DND-41 (cell line): ENCODE data around the gene PZP.

Experiments
- ATAC-seq: fragments of 200-7000 bp; cut with Tn5 transposase; 3 replicates; pipeline ENCODE4 v1.9.1; 2021; ENCODE audit warnings: low read depth; ENCODE audit not compliant: insufficient read depth
- DNase-seq: peaks from one replicate; pipeline ENCODE4 v3.0.0-alpha.2; 2020
- H2AFZ ChIP-seq: 2 replicates; pipeline ENCODE4 v1.6.0; 2012; ENCODE audit warnings: low read depth, low read length
- H3K27ac ChIP-seq: 2 replicates; pipeline ENCODE4 v1.5.1; 2012; ENCODE audit warnings: low read length, inconsistent platforms
- H3K27me3 ChIP-seq: fragments of 200-600 bp; sonication (generic); 2 replicates; pipeline ENCODE4 v1.6.0; 2012; ENCODE audit warnings: low read length, mild to moderate bottlenecking, inconsistent platforms; ENCODE audit not compliant: insufficient read depth, poor library complexity
- H3K36me3 ChIP-seq: 2 replicates; pipeline ENCODE4 v1.5.1; 2012; ENCODE audit warnings: low read length, inconsistent platforms; ENCODE audit not compliant: insufficient read depth
- H3K4me1 ChIP-seq: 2 replicates; pipeline ENCODE4 v1.5.1; 2012; ENCODE audit warnings: mild to moderate bottlenecking, low read length; ENCODE audit not compliant: insufficient read depth
- H3K4me2 ChIP-seq: 2 replicates; pipeline ENCODE4 v1.6.0; 2012; ENCODE audit warnings: mild to moderate bottlenecking, moderate library complexity, low read length, inconsistent platforms; ENCODE audit not compliant: insufficient read depth
- H3K4me3 ChIP-seq, 2 experiments: fragments of 200-600 bp in 1 of 2; shearing (Covaris generic) in 1 of 2; 2 replicates each; pipeline ENCODE4 v1.5.1; 2012 to 2016; ENCODE audit warnings: inconsistent platforms in 2 of 2, low read length in 2 of 2, mild to moderate bottlenecking in 2 of 2, low read depth in 1 of 2, moderate library complexity in 1 of 2
- H3K79me2 ChIP-seq: 2 replicates; pipeline ENCODE4 v1.6.0; 2012; ENCODE audit warnings: low read length, inconsistent platforms; ENCODE audit not compliant: insufficient read depth
- H3K9ac ChIP-seq: 2 replicates; pipeline ENCODE4 v1.6.0; 2012; ENCODE audit warnings: low read depth, mild to moderate bottlenecking, inconsistent platforms, low read length, moderate library complexity
- H3K9me3 ChIP-seq: 2 replicates; pipeline ENCODE4 v1.5.1; 2012; ENCODE audit warnings: low read length, moderate library complexity, mild to moderate bottlenecking, inconsistent platforms; ENCODE audit not compliant: insufficient read depth, severe bottlenecking
- H4K20me1 ChIP-seq: 2 replicates; pipeline ENCODE4 v1.6.0; 2012; ENCODE audit warnings: low read length; ENCODE audit not compliant: insufficient read depth
- EZH2 ChIP-seq: IDR thresholded peaks from 3 replicates; pipeline ENCODE4 v1.6.1; 2012; ENCODE audit warnings: borderline replicate concordance, low read depth, mild to moderate bottlenecking, moderate library complexity, low read length, inconsistent platforms; ENCODE audit not compliant: severe bottlenecking
- TF ChIP-seq, protein P1 (sequence below): IDR thresholded peaks from 2 replicates; pipeline ENCODE4 v1.5.1; 2012; ENCODE audit warnings: borderline replicate concordance, low read length, moderate library complexity, mild to moderate bottlenecking; ENCODE audit not compliant: poor library complexity, severe bottlenecking; ENCODE audit errors: extremely low read depth

The PZP gene

DNA sequence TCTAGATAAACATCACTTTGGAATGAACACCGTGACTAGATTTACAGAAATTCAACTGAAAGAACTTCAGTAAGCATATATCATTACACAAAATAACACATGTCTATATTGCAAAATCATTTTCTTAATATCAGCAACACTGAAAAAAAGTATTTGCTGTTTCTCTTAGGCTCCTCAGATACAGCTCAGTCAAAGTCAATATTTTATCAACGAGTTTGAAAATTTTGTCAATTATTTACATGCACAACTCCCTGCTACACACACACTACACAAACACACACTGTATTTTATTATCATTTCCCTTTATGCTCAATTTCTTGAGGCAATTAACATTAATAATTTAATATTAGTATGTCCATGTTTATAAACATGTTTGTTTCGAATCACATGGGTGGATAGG, 3.8 kb downstream of the PZP start:
- H3K4me2 ChIP-seq = no peak overlapping the region
- no peaks in the 10 kb centered on the region for H3K79me2 ChIP-seq
- H2AFZ ChIP-seq = no peak overlapping the region
- H3K9me3 ChIP-seq = no peaks in the 10 kb centered on the region
- no peaks in the 10 kb centered on the region for H3K4me1 ChIP-seq
- no peak overlapping the region for H3K9ac ChIP-seq
- ATAC-seq (no peak), DNase-seq (no peak)
- 0 out of 2 replicates have a peak, but pooled peaks cover 2% of the 10 kb centered on the region for H4K20me1 ChIP-seq
- TF ChIP-seq EZH2 = no peak
- TF ChIP-seq, protein P1, sequence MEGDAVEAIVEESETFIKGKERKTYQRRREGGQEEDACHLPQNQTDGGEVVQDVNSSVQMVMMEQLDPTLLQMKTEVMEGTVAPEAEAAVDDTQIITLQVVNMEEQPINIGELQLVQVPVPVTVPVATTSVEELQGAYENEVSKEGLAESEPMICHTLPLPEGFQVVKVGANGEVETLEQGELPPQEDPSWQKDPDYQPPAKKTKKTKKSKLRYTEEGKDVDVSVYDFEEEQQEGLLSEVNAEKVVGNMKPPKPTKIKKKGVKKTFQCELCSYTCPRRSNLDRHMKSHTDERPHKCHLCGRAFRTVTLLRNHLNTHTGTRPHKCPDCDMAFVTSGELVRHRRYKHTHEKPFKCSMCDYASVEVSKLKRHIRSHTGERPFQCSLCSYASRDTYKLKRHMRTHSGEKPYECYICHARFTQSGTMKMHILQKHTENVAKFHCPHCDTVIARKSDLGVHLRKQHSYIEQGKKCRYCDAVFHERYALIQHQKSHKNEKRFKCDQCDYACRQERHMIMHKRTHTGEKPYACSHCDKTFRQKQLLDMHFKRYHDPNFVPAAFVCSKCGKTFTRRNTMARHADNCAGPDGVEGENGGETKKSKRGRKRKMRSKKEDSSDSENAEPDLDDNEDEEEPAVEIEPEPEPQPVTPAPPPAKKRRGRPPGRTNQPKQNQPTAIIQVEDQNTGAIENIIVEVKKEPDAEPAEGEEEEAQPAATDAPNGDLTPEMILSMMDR = no peak
- peaks cover 22% of the 10 kb centered on the region for H3K27me3 ChIP-seq
- H3K27ac ChIP-seq = no peak overlapping the region
- H3K36me3 ChIP-seq = no peaks in the 10 kb centered on the region
- no peak overlapping the region for H3K4me3 ChIP-seq

DNA sequence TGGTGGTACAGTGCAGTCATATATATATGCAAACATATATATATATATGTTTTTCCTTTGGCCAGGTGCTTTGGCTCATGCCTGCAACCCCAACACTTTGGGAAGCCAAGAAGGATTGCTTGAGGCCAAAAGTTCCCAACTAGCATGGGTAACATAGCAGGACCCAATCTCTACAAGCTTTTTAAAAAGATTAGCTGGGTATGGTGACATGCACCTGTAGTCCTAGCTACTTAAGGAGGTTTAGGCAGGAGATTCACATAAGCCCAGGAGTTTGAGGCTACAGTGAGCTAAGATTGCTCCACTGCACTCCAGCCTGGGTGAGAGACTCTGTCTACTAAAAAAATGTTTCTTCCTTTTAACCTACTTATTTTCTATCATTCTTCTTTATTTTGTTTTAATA, 10.2 kb downstream of the PZP start:
- DNase-seq = no peak
- Histone ChIP-seq H3K36me3 (no peaks in the 10 kb centered on the region), H4K20me1 (0 out of 2 replicates have a peak, but pooled peaks cover 2% of the 10 kb centered on the region), H3K4me2 (no peak overlapping the region), H3K4me3 (no peak overlapping the region), H2AFZ (no peak overlapping the region), H3K79me2 (no peaks in the 10 kb centered on the region), H3K27ac (no peak overlapping the region), H3K4me1 (no peaks in the 10 kb centered on the region), H3K9me3 (no peaks in the 10 kb centered on the region), H3K27me3 (peaks cover 19% of the 10 kb centered on the region), H3K9ac (no peak overlapping the region)
- TF ChIP-seq, protein P1 = no peak
- no peak for TF ChIP-seq EZH2
- no peak for ATAC-seq

DNA sequence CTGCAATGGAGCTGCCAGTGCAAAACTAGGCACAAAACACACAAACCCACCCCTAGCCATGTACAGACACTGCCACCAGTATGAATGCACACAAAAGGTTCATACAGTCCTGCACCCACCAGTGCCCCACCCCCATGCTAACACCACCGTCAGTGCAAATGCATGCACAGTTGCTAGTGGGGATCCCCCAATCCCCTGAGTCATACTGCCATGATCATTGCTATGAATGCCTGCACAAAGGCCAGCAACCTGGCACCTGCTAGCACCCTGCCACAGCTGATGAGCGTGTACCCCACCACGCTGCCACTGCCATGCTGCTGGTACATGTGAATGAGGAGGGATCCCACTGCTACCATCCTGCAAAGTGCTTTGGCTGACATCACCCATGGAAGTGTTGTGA, 23.9 kb downstream of the PZP start:
- TF ChIP-seq EZH2 = no peak
- TF ChIP-seq, protein P1 = no peak
- peaks cover 4% of the 10 kb centered on the region for H3K27me3 ChIP-seq
- no peak for ATAC-seq
- no peak overlapping the region for H3K4me2 ChIP-seq
- no peaks in the 10 kb centered on the region for H3K9me3 ChIP-seq
- no peaks in the 10 kb centered on the region for H4K20me1 ChIP-seq
- no peak overlapping the region for H2AFZ ChIP-seq
- no peaks in the 10 kb centered on the region for H3K36me3 ChIP-seq
- no peaks in the 10 kb centered on the region for H3K79me2 ChIP-seq
- no peak for DNase-seq
- no peak overlapping the region for H3K4me3 ChIP-seq
- H3K27ac ChIP-seq = no peak overlapping the region
- H3K4me1 ChIP-seq = no peaks in the 10 kb centered on the region
- H3K9ac ChIP-seq = no peak overlapping the region

DNA sequence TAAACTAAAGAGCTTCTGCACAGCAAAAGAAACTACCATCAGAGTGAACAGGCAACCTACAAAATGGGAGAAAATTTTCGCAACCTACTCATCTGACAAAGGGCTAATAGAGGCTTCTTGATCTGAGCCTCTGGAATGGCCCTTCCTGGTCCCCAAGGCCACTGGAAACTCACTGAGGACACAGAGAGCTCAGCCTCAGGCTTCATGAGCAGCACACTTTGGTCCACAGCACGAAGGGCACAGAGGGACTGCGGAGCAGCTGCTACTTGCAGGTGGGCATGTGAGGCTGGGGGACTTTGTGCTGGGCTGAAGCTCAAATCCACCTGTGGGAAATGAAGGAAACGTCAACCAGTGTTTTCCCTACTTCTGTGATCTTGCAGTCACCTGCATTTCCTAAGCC, 27.4 kb downstream of the PZP start:
- no peak for DNase-seq

More for the DNA sequence above, 27.4 kb downstream of the PZP start:
- Histone ChIP-seq H3K79me2 (no peaks in the 10 kb centered on the region), H3K4me3 (no peak overlapping the region), H2AFZ (no peak overlapping the region), H3K4me2 (no peak overlapping the region), H3K9me3 (no peaks in the 10 kb centered on the region), H4K20me1 (no peaks in the 10 kb centered on the region), H3K4me1 (no peaks in the 10 kb centered on the region), H3K36me3 (no peaks in the 10 kb centered on the region), H3K27ac (no peak overlapping the region), H3K27me3 (peaks cover 3% of the 10 kb centered on the region), H3K9ac (no peak overlapping the region)
- TF ChIP-seq EZH2 = no peak
- TF ChIP-seq, protein P1 = no peak
- ATAC-seq = no peak
